OCI-LY3 (cell line): Measurements from ENCODE around the gene TTC22.

Experiments
- EZH2phosphoT487 ChIP-seq: fragments of 200-600 bp; shearing (Covaris generic); IDR thresholded peaks from 2 replicates; pipeline ENCODE4 v1.6.1; 2018; ENCODE audit warnings: antibody characterized with exemption, mixed run types, low read depth
- TF ChIP-seq, protein P1 (sequence below): fragments of 200-600, 300-600 bp; sonication (generic); IDR thresholded peaks from 2 replicates; pipeline ENCODE4 v1.5.1; 2014; ENCODE audit warnings: antibody characterized with exemption, low read length, low read depth

- no peak for TF ChIP-seq EZH2phosphoT487
- TF ChIP-seq, protein P1, sequence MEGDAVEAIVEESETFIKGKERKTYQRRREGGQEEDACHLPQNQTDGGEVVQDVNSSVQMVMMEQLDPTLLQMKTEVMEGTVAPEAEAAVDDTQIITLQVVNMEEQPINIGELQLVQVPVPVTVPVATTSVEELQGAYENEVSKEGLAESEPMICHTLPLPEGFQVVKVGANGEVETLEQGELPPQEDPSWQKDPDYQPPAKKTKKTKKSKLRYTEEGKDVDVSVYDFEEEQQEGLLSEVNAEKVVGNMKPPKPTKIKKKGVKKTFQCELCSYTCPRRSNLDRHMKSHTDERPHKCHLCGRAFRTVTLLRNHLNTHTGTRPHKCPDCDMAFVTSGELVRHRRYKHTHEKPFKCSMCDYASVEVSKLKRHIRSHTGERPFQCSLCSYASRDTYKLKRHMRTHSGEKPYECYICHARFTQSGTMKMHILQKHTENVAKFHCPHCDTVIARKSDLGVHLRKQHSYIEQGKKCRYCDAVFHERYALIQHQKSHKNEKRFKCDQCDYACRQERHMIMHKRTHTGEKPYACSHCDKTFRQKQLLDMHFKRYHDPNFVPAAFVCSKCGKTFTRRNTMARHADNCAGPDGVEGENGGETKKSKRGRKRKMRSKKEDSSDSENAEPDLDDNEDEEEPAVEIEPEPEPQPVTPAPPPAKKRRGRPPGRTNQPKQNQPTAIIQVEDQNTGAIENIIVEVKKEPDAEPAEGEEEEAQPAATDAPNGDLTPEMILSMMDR, result no peak
These were observed 23.7 kb downstream of the TTC22 start for GRCh38 chr1:54777431-54777830.
